ENCODE results near the gene PCDH17. TPM values are rescaled to one million over a fixed set of nuclear protein-coding genes. Genes with fewer than 3 reads are reported as not detected.

The PCDH17 gene
- total RNA-seq, 4 donors from 2014 or later, result 2.1 to 10.1 (median 5.2) TPM

DNA sequence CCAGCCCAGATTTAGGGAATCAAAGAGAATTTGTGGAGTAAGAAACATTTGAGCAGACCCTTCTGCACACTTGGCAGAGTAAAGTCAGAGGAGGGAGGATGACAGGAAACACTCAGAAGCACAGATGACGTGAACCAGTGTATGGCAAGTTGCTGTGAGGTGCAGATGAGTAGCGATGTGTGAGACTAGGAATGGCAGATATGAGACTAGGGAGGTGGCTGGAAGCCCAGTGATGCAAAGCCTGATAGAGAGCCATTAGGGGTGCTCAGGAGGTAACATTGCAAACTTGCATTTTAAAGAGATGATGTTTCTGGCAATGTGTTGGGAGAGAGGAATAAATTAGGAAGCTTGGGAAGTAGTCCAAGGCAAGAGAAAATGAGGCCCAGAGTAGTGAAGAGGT is 44.0 kb downstream of the PCDH17 start:
- no peak for DNase-seq (ENCODE audit: low spot score)
- no peak for ATAC-seq (ENCODE audit: low FRiP score)
- TF ChIP-seq, protein P1, sequence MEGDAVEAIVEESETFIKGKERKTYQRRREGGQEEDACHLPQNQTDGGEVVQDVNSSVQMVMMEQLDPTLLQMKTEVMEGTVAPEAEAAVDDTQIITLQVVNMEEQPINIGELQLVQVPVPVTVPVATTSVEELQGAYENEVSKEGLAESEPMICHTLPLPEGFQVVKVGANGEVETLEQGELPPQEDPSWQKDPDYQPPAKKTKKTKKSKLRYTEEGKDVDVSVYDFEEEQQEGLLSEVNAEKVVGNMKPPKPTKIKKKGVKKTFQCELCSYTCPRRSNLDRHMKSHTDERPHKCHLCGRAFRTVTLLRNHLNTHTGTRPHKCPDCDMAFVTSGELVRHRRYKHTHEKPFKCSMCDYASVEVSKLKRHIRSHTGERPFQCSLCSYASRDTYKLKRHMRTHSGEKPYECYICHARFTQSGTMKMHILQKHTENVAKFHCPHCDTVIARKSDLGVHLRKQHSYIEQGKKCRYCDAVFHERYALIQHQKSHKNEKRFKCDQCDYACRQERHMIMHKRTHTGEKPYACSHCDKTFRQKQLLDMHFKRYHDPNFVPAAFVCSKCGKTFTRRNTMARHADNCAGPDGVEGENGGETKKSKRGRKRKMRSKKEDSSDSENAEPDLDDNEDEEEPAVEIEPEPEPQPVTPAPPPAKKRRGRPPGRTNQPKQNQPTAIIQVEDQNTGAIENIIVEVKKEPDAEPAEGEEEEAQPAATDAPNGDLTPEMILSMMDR (IDR thresholded peaks at IDR 0.05), result no peak

DNA sequence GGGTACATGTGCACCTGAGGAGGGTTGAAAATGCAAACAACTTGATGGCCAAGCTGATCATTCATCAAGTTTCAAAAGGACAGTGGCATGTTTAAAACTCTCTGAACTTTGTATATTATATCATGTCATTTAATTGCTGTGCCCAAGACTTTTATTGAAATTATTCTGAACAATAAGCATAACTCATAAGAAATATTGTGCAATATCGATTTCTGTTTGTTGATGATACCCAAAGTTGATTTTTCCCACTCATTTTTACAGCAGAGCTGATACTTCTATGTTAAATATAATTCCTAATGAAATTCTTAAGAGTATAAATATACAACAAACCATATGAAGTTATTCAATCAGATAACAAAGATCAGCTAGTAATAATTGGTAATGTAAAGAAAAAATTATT is 49.1 kb downstream of the PCDH17 start:
- TF ChIP-seq, protein P1 (IDR thresholded peaks at IDR 0.05), result no peak
- no peak for DNase-seq (ENCODE audit: low spot score)

DNA sequence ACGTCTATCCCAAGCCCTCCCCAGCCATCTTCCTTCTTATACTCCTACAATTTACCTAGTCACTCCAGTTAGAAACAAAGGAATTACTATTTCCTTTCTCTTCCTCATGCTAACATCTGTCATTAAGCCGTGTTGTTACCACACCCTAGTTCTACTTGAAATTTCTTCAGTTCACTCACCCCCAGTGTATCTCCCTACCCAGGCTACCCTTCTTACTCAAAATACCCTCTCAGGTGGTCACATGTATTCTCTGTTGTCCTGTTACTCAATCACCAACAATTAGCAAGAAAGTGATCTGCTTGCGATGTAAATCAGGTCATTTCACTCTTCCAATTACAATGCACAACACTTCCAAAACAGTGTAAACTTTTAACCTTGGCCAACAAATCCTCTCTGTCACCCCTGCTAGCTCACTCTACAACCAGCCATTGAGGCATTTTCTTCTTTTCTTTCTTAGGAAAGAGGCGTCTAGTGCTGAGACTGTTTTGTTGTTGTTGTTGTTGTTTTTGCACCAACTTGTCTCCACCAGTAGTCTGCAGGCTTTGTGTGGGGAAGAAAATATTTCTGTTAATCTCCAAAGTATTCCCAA is 50.7 kb downstream of the PCDH17 start:
- DNase-seq (ENCODE audit: low spot score) (no peak), ATAC-seq (ENCODE audit: low FRiP score) (no peak)
- TF ChIP-seq, protein P1 (IDR thresholded peaks at IDR 0.05), result no peak

More for the DNA sequence above, 49.1 kb downstream of the PCDH17 start:
- ATAC-seq (ENCODE audit: low FRiP score), result no peak

DNA sequence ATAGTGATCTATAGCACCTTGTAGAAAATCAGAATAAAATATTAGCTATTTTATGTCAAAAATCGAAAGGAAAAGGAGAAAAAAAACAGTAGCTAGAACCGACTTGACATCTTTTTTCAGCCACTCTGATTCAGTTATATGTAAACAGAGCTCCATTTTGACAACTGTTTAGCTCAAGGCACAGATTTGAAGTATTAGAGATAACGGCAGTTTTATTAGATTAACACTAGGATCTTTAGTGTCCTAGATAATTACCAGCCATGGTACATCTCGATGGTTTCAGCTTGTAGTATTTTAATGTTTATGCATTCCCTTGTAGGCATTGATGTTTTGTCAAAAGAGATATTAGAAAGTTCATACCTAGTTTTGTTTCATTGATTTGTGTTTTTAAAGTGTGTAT is 67.3 kb downstream of the PCDH17 start:
- ATAC-seq (ENCODE audit: low FRiP score) (no peak), DNase-seq (ENCODE audit: low spot score) (no peak)
- TF ChIP-seq, protein P1 (IDR thresholded peaks at IDR 0.05), result no peak

DNA sequence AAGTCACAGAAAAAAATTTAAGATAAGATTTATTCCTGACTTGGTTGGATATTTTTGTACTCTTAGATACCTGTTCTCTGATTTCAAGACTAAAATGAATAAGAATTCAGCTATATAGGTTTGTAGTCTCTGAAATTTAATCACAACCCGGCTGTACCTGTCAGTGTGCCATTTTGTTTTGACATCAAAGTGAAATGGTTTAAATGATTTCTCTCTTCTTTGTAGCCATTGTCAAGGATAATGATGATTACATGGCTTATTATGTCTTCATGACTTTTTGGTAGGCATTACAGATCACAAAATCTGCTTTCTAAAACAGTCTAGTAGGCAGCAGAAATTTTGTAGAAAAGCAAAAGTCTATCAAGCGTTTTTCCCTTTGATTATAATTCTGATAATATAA is 72.5 kb downstream of the PCDH17 start:
- TF ChIP-seq, protein P1 (IDR thresholded peaks at IDR 0.05), result no peak
- DNase-seq (ENCODE audit: low spot score) (no peak), ATAC-seq (ENCODE audit: low FRiP score) (no peak)

DNA sequence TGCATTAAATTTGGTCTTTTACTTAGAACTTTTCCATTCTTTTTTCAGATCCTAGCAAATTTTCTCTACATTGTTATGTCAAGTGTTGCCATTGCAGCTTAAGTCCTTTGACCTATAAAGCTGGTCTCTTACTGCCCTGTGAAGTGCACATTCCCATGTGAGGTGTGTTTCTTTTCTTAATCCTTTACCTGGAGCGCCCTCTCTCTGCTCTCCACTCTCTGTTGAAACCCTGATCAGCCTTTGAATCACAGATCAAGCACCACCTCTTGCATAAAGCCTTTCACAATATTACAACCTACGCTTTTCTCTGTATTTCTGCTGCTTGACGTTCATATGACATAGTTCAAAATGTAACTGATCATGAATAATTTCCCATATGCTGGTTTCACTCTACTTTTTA is 84.8 kb downstream of the PCDH17 start:
- TF ChIP-seq, protein P1 (IDR thresholded peaks at IDR 0.05), result no peak
- no peak for ATAC-seq (ENCODE audit: low FRiP score)
- DNase-seq (ENCODE audit: low spot score), result no peak

DNA sequence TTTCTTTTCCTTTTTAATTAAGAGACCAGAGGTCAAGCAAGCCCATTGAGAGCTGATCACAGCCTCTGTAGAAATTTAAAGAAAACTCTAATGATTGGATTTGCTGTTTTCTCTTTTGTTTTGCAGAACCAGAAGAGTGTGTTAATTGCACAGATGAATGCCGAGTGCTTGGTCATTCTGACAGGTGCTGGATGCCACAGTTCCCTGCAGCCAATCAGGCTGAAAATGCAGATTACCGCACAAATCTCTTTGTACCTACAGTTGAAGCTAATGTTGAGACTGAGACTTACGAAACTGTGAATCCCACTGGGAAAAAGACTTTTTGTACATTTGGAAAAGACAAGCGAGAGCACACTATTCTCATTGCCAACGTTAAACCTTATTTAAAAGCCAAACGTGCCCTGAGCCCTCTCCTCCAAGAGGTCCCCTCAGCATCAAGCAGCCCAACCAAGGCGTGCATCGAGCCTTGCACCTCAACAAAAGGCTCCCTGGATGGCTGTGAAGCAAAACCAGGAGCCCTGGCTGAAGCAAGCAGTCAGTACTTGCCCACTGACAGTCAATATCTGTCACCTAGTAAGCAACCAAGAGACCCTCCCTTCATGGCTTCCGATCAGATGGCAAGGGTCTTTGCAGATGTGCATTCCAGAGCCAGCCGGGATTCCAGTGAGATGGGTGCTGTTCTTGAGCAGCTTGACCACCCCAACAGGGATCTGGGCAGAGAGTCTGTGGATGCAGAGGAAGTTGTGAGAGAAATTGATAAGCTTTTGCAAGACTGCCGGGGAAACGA is 93.1 kb downstream of the PCDH17 start:
- ATAC-seq (ENCODE audit: low FRiP score) (no peak), DNase-seq (ENCODE audit: low spot score) (no peak)
- TF ChIP-seq, protein P1 (IDR thresholded peaks at IDR 0.05), result no peak
